CD4-positive, alpha-beta T cell treated with Interleukin-15 for 4 hours (primary cell): Measurements from ENCODE around the gene GYPE.
"Not testable (repeated sequence)": the region's sequence is repeated elsewhere in the genome, so short reads cannot be mapped to it uniquely, and the experiment has no call there.

Source experiments
- DNase-seq: peaks from one replicate; pipeline ENCODE4 v3.0.0-alpha.2; 2020; ENCODE audit warnings: low spot score

Gene GYPE

DNA sequence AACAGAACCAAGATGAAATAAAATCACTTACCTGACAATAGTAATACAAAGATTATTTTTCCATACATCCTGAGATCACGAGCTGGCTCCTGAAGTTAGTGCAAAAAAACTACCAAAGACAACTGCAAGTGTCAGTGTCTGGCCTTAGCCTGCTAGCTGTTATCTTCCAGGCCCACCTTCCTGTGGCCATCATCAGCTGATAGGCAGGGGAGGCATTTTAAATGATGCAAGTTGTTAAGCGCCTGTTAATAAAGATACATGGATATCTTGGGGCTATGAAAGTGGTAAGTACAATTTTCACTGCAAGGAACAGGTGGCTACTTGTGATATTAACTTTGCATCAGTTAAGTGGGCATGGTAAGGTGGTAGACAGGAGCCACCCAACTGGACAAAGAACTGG lies at the start of gene GYPE:
Gene GYPE (minus strand): TSS at position 120 of the 400 bp plus-strand sequence. CDS start 52 bp downstream, at position 68.
- DNase-seq: not testable (repeated sequence)

DNA sequence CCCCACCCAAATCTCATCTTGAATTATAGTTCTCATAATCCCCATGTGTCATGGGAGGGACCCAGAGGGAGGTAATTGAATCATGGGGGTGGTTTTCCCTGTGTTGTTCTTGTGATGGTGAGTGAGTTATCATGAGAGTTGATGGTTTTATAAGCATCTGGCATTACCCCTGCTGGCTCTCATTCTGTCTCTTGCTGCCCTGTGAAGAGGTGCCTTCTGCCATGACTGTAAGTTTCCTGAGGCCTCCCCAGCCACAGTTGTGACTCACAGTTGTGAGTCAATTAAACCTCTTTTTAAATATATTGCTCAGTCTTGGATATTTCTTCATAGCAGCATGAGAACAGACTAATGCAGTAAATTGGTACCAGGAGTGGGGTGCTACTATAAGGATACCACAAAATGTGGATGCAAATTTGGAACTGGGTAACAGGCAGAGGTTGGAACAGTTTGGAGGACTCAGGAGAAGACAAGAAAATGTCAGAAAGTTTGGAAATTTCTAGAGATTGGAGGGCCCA lies 46.2 kb upstream of the GYPE start:
- DNase-seq: not testable (repeated sequence)

DNA sequence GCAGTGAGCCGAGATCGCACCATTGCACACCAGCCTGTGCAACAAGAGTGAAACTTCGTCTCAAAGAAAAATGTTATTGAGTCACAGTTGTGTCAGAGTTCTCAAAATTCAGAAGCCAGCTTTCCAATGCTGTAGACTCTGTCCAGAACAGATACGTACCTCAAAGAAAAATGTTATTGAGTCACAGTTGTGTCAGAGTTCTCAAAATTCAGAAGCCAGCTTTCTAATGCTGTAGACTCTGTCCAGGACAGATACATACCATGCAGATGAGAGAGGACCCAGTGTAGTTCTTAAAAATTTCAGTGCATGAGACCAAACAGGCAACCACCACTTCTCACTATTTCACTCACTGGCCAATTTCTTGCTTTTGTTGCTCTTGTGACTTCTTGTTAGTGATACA lies 45.6 kb upstream of the GYPE start:
- DNase-seq: not testable (repeated sequence)

DNA sequence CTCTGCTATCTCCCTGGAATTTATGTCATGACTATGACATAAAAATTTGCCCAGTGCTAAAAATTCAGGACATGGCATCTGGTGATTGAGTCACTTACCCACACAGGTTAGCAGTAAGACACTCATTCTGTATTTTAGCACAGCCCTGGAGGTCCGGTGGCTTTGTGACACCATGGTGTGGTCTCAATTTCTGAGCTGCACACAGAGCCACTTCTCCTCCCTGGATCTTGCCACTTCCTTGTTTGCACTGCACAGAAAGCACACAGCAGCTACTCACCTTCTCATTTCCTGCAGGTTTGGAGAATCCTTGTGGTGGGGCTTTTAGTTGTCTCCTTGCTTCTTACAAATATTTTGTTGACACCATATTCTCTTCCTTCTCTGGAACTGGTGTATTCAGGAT lies 44.8 kb upstream of the GYPE start:
- DNase-seq: not testable (repeated sequence)

DNA sequence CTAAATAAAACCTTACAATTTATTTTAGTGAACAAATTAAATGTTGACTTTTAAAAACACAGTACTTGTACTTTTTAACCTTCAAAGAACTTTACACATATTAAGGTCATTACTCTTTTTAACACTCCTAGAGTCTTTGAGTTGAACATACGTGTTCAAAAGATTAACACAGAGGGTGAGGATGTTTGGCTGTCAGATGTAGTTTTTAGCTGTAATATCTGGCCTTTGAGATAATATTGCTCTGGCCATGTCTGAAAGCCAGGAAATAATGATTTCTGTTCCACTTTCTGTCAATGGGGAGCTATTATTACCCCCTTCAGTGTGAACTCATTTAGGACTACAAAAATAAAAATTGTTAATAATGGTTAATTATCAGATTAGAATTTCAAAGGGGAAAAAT lies 42.1 kb upstream of the GYPE start:
- not testable (repeated sequence) for DNase-seq

DNA sequence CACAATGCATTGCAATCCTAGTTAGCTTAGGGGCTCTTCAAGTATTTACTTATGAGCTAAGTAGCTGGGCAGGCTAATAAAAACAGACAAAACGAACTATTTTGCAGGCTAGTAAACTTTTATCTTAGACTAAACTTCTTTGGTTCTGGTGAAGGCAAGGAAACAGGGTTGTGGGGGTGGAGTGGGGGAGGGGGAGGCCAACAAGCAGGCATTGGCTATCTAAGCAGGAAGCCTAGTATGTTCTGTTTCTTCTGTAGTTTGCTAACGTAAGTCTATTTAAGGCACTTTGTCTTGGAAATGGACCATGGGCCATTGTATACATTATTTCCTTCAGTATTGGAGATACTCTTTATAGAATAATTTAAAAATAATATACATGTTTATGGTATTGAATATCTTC lies 35.3 kb upstream of the GYPE start:
- not testable (repeated sequence) for DNase-seq

DNA sequence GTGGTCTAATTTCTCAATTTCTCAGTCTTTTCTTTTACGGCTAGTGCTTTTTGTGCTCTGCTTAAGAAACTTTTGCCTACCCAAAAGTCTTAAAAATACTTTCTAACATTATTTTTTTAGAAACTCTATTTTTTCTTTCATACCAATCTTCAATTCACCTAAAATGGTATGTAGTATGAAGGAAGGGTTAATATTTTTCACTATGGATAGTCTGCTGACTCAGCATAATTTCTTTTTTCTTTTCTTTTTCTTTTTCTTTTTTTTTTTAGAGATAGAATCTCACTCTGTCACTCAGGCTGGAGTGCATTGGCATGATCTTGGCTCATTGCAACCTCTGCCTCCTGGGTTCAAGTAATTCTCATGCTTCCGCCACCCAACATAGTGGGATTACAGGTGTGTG lies 34.2 kb upstream of the GYPE start:
- no peak for DNase-seq

DNA sequence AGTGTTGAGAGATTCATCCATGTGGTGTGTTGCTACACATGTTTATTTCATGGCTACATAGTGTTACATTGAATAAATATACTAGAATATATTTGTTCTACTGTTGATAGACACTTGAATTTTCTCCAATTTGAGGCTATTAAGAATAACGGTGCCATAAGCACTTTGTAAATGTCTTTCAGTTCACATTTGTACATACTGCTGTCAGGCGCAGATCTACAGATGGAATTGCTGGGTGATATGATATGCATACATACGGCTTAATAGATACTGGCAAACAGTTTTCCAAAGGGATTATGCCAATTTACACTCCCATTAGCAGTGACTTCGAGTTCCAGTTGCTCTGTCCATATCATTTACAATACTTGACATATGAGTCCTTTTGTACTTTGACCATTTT lies 33.5 kb upstream of the GYPE start:
- not testable (repeated sequence) for DNase-seq

DNA sequence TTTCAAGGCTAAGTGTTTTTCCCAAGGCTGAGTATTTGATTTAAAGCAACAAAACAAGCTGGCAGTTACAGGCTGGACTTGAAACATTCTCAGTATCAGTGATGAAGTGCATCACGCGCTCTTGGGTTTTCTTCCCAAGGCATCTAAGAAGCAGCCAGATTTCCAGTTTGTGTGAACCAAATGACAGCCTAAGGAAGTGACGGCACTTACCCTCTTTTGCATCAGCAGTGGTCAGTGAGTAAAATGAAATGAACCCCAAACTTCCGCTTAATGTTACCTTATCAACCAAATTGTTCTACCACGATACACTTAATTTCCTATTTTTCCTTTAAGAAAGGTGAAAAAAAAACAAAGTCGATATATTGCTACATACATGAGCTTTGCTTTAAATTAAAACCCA lies 15.8 kb upstream of the GYPE start:
- DNase-seq: no peak

DNA sequence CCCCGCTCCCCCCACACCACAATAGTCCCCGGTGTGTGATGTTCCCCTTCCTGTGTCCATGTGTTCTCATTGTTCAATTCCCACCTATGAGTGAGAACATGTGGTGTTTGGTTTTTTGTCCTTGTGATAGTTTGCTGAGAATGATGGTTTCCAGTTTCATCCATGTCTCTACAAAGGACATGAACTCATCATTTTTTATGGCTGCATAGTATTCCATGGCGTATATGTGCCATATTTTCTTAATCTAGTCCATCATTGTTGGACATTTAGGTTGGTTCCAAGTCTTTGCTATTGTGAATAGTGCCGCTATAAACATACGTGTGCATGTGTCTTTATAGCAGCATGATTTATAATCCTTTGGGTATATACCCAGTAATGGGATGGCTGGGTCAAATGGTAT lies 11.1 kb upstream of the GYPE start:
- not testable (repeated sequence) for DNase-seq

DNA sequence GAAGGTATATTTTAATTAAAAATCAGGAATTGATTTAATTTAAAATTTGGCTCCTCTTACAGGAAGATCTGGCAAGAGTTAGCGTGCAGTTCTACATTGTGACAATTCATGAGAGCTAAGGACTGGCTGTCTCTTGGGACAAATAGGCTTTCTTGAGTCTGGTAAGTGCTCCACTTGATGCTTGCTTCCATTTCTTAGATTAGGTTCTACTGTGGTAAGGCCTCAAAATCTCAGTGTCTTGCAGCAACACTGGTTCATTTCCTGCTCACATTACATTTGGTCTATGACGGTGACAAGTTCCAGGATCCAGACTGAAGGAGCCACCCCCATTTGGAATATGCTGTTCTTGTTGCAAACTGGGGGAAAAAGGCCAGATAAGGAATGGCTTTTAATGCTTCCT lies 7.1 kb upstream of the GYPE start:
- DNase-seq: not testable (repeated sequence)

DNA sequence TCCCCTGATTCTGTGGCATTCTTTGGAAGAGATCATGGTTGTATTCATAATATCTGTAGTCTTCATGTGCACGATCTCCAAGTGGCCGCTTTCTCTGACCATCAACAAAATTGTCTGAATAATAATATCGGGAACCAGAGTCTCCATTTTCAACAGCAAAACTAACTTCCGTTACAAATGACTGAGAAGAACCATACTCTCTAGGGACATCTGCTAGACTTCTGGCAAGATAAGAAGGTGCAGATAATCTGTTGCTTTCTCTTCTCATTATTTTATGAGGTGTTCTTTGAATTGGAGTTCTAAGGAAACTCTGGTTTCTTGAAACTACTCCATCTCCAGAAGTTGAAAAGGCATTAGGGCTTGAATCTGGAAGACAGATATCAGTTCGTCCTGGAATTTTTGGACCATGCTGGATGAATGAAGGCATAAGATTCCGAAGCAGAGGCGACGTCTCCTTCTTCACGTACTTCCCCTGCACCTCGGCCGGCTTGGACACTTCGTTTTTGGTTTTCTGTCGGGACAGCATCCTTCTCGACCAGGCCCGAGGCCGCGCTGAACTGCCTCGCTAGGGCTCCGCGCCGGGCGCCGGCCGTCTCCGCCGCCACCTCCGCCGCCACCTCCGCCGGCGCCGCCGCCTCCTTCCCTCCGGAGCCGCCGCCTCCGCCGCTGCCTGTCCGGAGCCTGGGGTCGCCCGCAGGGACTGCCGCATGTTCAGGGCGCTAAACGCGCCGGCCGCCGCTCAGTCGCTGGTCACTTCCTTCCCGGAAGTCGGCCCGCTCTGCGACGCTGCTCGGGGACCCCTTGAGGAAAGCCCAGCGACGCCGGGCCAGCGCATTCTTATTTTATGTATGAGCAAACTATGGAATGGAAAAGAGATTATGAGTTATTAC lies 6.4 kb upstream of the GYPE start:
- DNase-seq: peak; percentile 30

DNA sequence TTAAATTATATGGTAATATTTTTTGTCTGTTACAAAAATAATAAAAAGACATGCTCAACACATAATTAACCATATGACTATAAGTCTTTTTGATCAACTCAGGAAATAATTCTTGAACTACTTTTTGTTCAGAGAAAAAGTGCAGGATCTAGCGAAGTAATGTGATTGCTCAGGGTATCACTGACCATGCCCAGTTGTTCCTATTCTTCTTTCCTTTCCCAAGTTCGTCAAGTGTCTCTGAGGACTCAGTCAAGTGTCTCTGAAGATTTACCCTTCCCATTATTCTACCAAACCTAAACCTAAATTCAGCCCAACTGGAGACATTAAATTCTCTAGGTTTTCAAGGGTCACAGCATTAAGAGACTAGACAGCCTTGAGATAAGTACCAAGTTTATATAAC lies 5.5 kb upstream of the GYPE start:
- not testable (repeated sequence) for DNase-seq

DNA sequence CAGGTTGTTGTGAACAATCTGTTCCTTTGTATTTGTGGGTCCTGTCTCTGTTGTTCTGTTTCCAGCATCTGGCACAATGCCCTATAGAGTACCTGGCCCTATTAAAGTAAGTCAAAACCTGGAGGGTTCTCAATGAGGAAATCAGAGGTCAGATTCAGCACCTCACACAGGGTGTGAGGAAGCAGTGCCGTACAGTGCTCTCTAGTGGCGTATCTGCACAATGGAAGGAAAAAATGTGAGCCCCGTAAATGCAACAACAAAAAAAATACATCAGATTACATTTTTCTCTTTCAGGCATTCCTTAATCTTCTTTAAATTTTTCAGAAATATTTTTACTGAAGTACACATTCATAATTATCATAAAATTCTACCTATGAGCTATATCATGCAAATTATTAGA lies 2.5 kb upstream of the GYPE start:
- DNase-seq: peak; percentile 11

DNA sequence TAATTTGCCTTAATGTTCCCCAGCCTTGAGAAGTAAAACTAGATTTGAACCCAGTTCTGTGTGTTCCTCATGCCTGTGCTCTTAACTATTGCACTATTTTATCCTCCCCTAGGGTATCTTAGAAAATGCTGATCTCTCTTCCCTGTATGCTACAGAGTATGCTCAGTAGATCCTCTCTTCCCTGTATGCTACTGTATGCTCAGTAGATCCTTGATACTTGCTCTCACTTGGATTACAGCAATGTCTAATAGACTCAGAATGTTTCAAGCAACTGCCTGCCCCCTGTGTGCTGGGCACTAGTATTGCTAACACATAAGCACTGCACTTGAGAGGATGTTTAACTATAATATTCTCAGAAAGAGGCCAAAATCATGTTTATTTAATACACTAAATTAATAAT lies 928 bp downstream of the GYPE start:
- not testable (repeated sequence) for DNase-seq

DNA sequence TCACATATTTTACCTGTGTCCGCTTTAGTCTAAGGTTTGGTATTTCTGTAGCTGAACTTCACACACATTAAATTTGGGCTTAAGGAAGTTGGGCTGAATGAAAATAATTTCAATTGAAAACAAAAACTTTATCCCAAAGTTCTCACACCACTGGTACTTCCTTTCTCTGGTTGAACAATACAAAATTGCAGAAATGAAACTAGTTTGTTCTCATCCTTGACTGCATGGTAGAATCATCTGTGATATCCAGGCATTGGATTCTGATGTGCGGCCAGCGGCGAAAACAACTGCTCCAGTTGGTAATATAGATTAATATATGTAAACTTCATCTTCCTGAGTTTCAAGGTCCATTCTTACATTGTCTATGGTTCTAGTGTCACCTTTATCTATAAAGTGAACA lies 15.0 kb downstream of the GYPE start:
- DNase-seq: not testable (repeated sequence)

DNA sequence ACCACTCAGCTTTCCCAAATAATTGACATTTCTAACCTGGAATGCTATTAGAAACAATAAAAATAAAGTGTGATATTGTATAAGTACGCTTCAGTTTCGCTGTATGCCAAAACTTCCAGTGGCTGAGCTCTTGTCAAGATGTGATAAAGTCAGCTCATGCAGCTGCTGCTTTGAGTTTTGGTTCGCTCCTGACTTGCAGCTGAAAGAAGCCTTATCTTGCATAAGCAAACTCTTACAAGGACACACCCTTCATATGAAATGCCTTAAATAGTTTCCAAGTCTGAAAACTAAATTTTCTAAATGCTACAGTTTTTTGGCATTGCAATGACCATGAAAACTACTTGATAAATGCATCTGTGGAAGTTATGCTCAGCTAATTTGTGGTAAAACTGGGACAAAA lies 17.2 kb downstream of the GYPE start:
- not testable (repeated sequence) for DNase-seq

DNA sequence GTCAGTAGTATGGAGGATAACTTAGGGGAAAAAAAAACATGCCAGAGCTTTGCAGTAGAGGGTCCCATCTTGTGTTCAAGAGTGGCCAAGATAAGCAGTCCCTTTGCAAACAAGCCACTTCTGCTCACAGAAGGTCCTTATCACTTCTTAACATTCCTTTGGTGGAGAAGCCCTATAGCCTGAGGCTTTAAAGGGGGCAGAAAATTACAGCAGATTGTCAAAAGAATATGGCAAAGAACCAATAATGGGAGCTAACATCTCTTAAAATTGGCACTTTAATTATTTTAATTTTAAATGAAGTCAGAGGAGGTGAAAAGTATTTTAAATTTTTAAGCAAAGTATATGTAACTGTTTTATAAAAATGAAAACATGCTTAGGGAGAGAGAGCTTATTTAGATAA lies 20.4 kb downstream of the GYPE start:
- DNase-seq: not testable (repeated sequence)

DNA sequence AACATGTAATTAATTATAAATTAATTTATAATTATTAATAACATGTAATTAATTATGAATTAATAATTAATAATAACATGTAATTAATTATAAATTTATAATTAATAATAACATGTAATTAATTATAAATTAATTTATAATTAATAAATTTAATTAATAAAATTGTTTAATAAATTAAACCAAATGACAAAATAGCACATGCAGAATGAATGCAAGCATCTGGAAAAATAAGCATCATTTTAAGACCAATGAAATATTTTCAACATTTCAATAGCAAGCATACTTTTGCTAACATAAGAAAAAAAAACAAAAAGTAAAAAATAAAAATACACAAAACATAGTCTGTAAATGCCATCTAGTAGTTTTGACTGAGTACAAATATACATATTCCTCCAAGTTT lies 21.8 kb downstream of the GYPE start:
- no peak for DNase-seq

DNA sequence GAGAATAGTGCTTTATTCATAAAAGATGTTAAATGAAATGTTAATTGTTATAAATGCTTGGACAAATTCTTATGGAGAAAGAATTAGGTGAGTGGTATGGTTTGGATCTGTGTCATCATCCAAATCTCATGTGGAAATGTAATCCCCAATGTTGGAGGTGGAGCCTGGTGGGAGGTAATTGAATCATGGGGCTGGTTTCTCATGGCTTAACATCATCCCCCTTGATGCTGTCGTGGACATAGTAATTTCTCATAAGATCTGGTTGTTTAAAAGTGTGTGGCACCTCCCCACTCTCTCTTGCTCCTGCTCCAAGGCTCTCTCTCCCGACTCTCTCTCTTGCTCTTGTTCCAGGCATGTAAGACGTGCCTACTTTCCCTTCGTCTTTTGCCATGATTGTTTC lies 22.5 kb downstream of the GYPE start:
- DNase-seq: no peak

DNA sequence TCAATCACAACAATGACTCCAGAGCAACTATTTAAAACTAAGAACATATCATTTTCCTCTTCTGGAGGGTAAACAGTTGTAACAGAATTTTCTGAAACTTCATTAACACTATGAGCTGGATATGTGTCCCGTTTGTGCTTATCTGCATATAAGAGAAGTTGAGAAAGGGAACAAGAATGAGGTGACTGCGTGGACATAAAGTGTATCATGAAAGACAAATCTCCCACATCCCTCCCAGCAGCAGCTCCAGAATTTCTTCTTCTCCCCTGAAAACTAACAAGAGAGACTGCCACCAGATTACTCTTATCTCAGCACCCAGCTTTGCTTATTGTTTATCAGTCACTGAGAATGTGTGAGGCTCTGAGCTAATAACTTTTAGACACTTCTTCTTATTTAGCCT lies 25.8 kb downstream of the GYPE start:
- not testable (repeated sequence) for DNase-seq

DNA sequence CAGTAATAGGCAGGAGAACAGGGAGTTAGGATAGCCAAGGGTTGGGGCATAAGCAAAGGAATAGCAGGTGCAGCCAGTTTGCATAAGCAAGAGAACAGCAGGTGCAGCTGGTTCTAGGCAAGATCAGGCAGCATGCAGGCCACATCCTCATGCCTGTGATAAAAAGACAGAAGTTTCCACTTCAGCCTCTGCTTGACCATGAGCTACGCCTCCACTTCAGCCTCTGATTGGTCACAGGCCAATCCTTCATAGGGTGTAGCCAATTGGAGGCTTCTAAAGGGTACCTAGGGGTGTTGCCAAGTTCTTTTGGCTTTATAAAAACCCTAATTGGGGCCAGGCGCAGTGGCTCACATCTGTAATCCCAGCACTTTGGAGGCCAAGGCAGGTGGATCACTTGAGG lies 30.0 kb downstream of the GYPE start:
- DNase-seq: not testable (repeated sequence)

DNA sequence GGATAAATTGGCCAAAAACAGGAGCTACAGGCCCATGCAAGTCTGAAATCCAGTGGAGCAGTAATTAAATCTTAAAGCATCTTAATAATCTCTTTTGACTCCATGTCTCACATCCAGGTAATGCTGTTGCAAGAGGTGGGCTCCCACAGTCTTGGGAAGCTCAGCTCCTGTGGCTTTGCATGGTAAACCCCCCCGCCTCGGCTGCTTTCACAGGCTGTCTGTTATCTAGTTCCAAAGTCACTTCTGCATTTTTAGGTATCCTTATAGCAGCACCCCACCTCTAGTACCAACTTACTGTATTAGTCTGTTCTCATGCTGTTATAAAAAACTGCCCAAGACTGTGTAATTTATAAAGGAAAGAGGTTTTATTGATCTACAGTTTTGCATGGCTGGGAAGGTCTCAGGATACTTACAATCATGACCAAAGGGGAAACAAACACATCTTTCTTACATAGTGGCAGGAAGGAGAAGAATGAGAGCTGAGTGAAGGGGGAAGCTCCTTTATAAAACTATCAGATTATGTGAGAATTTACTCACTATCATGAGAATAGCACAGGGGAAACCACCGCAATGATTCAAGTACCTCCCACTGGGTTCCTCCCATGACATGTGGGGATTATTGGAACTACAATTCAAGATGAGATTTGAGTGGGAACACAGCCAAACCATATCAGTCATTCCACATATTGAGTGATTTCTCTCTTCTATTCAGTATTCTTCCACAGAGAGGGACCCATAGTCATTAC lies 34.7 kb downstream of the GYPE start:
- not testable (repeated sequence) for DNase-seq
